Loucy (cell line): ENCODE measurements around the gene B3GALT5.

Experiments used
- CTCF ChIP-seq: fragments of 200-600 bp; sonication (generic); conservative IDR thresholded peaks from 2 replicates; pipeline ENCODE4 v1.5.1; 2014; ENCODE audit warnings: mild to moderate bottlenecking, antibody characterized with exemption, low read length
- EZH2phosphoT487 ChIP-seq: fragments of 200-600 bp; IDR thresholded peaks from 2 replicates; pipeline ENCODE4 v1.6.1; 2018; ENCODE audit warnings: antibody characterized with exemption, mild to moderate bottlenecking, moderate library complexity, borderline replicate concordance

- TF ChIP-seq CTCF (no peak), EZH2phosphoT487 (no peak)
Observed at GRCh38 chr21:39658066-39658465, 45.3 kb downstream of the B3GALT5 start.
